ENCODE results near the gene SLC6A4. TPM values are rescaled to one million over a fixed set of nuclear protein-coding genes. Genes with fewer than 3 reads are reported as not detected.

SLC6A4 gene
- total and polyA plus RNA-seq, 2 of the 8 experiments (the other 6 are each of a cell fraction or from before 2014, with no cell fraction given), result 0.09 to 0.33 TPM

GRCh38 chr17:30243568-30243967 is 8.1 kb upstream of the SLC6A4 start (continued):
- TF ChIP-seq SIX5 (IDR thresholded peaks at IDR 0.05; ENCODE audit: low read depth, low read length), result no peak

Data from H1 (cell line).